Measurements from ENCODE around the gene MADCAM1. TPM values are rescaled to one million over a fixed set of nuclear protein-coding genes. Genes with fewer than 3 reads are reported as not detected.
A peak's percentile ranks its signal among the peaks of the same experiment; 100 is the strongest.

MADCAM1 gene
- total RNA-seq, 1 donor from 2014 or later: 0.98 TPM

DNA sequence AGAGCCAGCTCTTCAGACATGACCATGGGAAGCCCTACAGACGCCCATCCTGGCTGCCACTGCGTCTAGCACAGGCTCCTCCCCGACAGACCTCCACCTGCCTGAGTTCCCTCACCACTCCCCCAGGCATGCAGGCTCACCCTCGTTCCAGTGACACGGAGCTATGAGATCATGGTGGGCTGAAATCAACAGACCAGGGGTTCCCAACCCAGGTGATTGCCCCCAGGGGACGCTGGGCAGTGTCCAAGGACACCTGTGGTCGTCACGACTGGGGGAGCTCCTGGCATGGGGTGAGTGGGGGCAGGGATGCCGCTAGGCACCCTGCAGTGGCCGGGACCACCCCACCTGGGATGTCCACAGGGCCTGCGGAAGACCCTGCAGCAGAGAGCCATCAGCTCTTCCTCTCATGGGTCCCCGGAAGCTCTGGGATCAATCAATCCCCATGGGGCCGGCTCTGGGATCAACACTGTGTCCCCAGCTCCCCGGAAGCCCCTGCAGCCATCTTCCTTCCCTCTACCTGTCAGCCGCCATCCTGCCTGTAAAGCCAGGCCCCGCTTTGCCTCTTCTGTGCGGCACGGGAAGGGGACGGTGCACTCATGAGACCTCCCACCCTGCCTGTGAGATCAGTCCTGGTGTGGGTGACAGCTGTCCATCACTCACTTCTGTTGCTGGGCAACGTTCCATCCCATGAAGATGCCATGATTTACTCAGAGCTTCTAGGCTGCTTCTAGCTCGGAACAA, 12.8 kb upstream of the MADCAM1 start:
- no peak for DNase-seq (ENCODE audit: low spot score in 2 of 2, unreplicated experiment in 2 of 2)
- Mint-ChIP-seq H3K27me3 (ENCODE audit: low read depth) (peaks cover 41% of the 10 kb centered on the region), H3K9me3 (peaks cover 10% of the 10 kb centered on the region), H3K27ac (no peak overlapping the region), H3K36me3 (no peaks in the 10 kb centered on the region), H3K4me3 (no peak overlapping the region), H3K4me1 (peaks cover 9% of the 10 kb centered on the region)
- TF ChIP-seq, protein P1, sequence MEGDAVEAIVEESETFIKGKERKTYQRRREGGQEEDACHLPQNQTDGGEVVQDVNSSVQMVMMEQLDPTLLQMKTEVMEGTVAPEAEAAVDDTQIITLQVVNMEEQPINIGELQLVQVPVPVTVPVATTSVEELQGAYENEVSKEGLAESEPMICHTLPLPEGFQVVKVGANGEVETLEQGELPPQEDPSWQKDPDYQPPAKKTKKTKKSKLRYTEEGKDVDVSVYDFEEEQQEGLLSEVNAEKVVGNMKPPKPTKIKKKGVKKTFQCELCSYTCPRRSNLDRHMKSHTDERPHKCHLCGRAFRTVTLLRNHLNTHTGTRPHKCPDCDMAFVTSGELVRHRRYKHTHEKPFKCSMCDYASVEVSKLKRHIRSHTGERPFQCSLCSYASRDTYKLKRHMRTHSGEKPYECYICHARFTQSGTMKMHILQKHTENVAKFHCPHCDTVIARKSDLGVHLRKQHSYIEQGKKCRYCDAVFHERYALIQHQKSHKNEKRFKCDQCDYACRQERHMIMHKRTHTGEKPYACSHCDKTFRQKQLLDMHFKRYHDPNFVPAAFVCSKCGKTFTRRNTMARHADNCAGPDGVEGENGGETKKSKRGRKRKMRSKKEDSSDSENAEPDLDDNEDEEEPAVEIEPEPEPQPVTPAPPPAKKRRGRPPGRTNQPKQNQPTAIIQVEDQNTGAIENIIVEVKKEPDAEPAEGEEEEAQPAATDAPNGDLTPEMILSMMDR (IDR thresholded peaks at IDR 0.05; ENCODE audit: unreplicated experiment): no peak

DNA sequence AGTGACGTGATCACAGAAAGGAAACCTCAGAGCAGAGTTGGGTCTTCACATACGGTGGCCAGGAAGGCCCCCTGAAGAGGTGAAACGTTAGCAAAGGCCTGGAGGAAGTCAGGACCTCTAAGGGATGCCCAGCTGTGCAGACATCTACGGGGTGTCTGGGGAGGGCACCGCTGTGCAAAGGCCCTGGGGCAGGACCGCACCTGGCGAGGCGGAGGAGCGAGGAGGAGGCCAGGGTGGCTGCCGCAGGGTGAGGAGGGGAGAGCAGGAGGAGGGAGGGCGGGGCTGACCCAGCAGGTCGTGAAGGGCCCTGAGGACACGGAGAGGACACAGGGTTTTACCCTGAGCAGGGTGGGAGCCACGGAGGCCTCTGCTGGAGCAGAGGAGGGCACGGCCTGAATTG, 11.8 kb upstream of the MADCAM1 start:
- no peaks in the 10 kb centered on the region for H3K36me3 Mint-ChIP-seq
- peaks cover 10% of the 10 kb centered on the region for H3K4me1 Mint-ChIP-seq
- TF ChIP-seq, protein P1 (IDR thresholded peaks at IDR 0.05; ENCODE audit: unreplicated experiment): no peak

DNA sequence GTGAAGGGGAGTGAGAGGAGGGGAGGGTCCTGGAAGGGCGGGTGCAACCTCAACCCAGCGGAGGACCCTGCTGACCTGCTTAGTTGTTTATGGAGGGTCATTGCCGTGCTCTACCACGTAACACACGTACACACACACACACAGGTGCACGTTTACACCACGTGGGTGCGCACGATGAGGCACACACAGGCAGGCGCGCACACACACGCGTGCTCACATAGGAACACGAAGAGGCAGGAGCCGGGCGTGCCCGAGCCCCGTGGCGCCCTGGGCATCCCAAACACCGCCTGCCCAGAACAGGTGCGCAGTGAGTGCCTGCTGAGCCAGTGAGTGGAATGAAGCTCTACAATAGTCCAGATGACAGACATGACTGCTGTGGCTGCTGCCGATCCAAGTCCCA, 11.2 kb upstream of the MADCAM1 start:
- no peak overlapping the region for H3K27ac Mint-ChIP-seq
- no peaks in the 10 kb centered on the region for H3K36me3 Mint-ChIP-seq
- H3K4me3 Mint-ChIP-seq: no peak overlapping the region
- peaks cover 8% of the 10 kb centered on the region for H3K9me3 Mint-ChIP-seq
- TF ChIP-seq, protein P1 (IDR thresholded peaks at IDR 0.05; ENCODE audit: unreplicated experiment): no peak
- peaks cover 40% of the 10 kb centered on the region for H3K27me3 Mint-ChIP-seq (ENCODE audit: low read depth)
- peaks cover 12% of the 10 kb centered on the region for H3K4me1 Mint-ChIP-seq
- DNase-seq (ENCODE audit: low spot score in 2 of 2, unreplicated experiment in 2 of 2): no peak

More for the DNA sequence above, 11.8 kb upstream of the MADCAM1 start:
- Mint-ChIP-seq H3K27ac (no peak overlapping the region), H3K27me3 (ENCODE audit: low read depth) (peaks cover 41% of the 10 kb centered on the region), H3K4me3 (no peak overlapping the region), H3K9me3 (peaks cover 10% of the 10 kb centered on the region)
- DNase-seq (ENCODE audit: low spot score in 2 of 2, unreplicated experiment in 2 of 2): no peak

DNA sequence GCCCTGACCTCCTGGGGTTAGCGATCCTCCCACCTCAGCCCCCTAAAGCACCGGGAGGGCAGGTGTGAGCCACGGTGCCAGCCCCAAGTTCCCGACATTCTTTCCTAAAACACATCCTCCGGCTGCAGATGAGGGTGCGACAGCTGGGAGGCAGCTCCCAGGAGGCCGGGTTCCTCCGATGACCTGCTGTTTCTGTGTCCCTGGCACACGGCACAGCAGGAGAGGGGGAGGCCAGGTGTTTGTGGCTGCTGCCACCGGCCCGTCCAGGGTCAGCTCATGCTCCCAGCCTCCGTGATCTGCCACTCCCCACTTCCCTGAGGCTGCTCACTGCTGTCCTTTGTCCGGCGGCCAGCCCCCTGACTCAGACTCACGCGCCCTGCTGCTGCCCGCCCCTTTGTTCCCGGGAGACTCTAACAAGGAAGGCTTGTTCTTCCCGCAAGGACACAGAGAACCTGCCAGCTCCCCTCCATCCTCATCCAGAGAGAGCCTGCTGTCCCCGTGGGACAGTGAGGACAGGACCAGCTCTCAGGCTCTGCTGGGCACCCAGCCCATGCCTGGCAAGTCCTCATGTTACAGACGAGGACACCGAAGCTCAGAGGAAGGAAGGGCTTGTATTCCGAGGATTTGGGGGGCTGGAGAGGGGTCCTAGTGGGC, 10.6 kb upstream of the MADCAM1 start:
- peaks cover 13% of the 10 kb centered on the region for H3K4me1 Mint-ChIP-seq
- no peaks in the 10 kb centered on the region for H3K36me3 Mint-ChIP-seq
- DNase-seq (ENCODE audit: low spot score in 2 of 2, unreplicated experiment in 2 of 2): no peak
- H3K9me3 Mint-ChIP-seq: peaks cover 1% of the 10 kb centered on the region
- no peak overlapping the region for H3K27ac Mint-ChIP-seq
- H3K4me3 Mint-ChIP-seq: peak overlapping the region; percentile 28
- TF ChIP-seq, protein P1 (IDR thresholded peaks at IDR 0.05; ENCODE audit: unreplicated experiment): no peak
- peaks cover 38% of the 10 kb centered on the region for H3K27me3 Mint-ChIP-seq (ENCODE audit: low read depth)

DNA sequence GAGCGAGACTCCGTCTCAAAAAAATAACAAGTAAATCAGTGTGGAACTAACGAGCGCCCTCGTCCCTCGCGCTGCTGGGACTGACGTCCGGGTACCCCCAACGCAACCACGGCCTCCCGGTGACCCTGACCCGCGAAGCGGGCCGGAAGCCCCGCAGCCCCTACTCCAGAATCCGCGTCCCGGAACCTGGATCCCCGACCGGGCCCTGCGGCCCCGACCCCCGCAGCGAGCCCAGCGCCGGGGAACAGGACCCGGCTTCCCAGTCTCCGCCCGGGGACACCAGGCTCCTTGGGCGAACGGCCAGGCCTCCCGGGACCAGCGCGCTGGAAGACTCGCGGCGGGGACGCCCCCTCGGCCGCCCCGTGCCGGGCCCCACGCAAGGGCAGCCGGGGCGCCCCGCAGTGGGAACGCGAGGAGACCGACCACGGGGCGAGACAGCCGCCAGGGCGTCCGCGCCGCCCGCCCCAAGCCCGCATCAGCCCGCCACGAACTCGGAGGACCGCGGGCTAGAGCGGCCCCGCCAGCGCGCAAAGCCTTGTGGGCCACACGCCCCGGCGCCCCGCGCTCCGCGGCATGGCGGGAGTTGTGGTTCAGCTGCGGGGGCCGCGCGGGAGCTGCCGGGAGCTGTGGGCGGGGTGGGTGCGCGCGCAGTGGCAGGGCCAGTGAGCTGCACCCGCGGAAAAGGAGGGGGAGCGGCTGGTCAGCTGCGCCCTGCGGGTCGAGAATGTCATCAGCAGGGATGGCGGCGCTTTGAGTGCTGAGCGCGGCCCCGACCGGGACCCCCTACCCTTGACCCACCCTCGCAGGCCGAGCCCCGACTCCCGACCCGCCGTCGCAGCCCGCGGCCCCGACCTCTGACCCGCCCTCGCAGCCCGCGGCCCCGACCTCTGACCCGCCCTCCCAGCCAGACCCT, 7.5 kb upstream of the MADCAM1 start:
- H3K36me3 Mint-ChIP-seq: no peaks in the 10 kb centered on the region
- H3K27ac Mint-ChIP-seq: peak overlapping the region; percentile 85
- H3K4me1 Mint-ChIP-seq: peaks cover 13% of the 10 kb centered on the region
- peaks cover 30% of the 10 kb centered on the region for H3K27me3 Mint-ChIP-seq (ENCODE audit: low read depth)
- peak overlapping the region; percentile 80 for H3K4me3 Mint-ChIP-seq
- peaks cover 3% of the 10 kb centered on the region for H3K9me3 Mint-ChIP-seq
- TF ChIP-seq, protein P1 (IDR thresholded peaks at IDR 0.05; ENCODE audit: unreplicated experiment): no peak
- peak; percentile 92 to 94 for DNase-seq (ENCODE audit: low spot score in 2 of 2, unreplicated experiment in 2 of 2)
